HFF-Myc (cell line): ENCODE measurements around the gene DNAH7.

Experiments used
- DNase-seq: peaks from one replicate; pipeline ENCODE4 v3.0.0-alpha.2; 2011; ENCODE audit warnings: low read depth; ENCODE audit errors: extremely low read depth
- H3K4me3 ChIP-seq: replicated peaks from 2 replicates; pipeline ENCODE4 v1.5.1; 2011; ENCODE audit warnings: low read depth, mild to moderate bottlenecking, control low read depth, low read length
- CTCF ChIP-seq: IDR thresholded peaks from 2 replicates; pipeline ENCODE4 v1.5.1; 2012; ENCODE audit warnings: mild to moderate bottlenecking, low read depth, low read length, control low read depth; ENCODE audit errors: missing control alignments

The DNAH7 gene

GRCh38 chr2:195898505-195899191 lies 170.0 kb downstream of the DNAH7 start:
- peak; percentile 97 for DNase-seq
- H3K4me3 ChIP-seq = no peak overlapping the region
- no peak for TF ChIP-seq CTCF

GRCh38 chr2:195891081-195891480 lies 177.6 kb downstream of the DNAH7 start:
- H3K4me3 ChIP-seq = no peak overlapping the region
- no peak for DNase-seq
- TF ChIP-seq CTCF = no peak

GRCh38 chr2:195879153-195879552 lies 189.5 kb downstream of the DNAH7 start:
- TF ChIP-seq CTCF = no peak
- H3K4me3 ChIP-seq = no peak overlapping the region
- DNase-seq = no peak

GRCh38 chr2:195871326-195871725 lies 197.3 kb downstream of the DNAH7 start:
- no peak for DNase-seq
- H3K4me3 ChIP-seq = no peak overlapping the region
- TF ChIP-seq CTCF = no peak

GRCh38 chr2:195864316-195864715 lies 204.3 kb downstream of the DNAH7 start:
- no peak for TF ChIP-seq CTCF
- H3K4me3 ChIP-seq = no peak overlapping the region
- DNase-seq = no peak

GRCh38 chr2:195863564-195863963 lies 205.1 kb downstream of the DNAH7 start:
- DNase-seq = no peak
- H3K4me3 ChIP-seq = no peak overlapping the region
- no peak for TF ChIP-seq CTCF

GRCh38 chr2:195863121-195863520 lies 205.5 kb downstream of the DNAH7 start:
- DNase-seq = no peak
- no peak for TF ChIP-seq CTCF
- no peak overlapping the region for H3K4me3 ChIP-seq
